Activated naive CD4-positive, alpha-beta T cell treated with anti-CD3 and anti-CD28 coated beads, Interleukin-2, amount 50 U/mL, for 72 hours (primary cell): ENCODE measurements around the gene CACNG6. TPM values are rescaled to one million over a fixed set of nuclear protein-coding genes. Genes with fewer than 3 reads are reported as not detected.

ENCODE experiments used
- ATAC-seq, 2 donors: fragments of 150-1000 bp; cut with Tn5 transposase; 2 replicates each; pipeline ENCODE4 v1.10.0; 2021; ENCODE audit warnings: mild to moderate bottlenecking in 2 of 2, moderate library complexity in 2 of 2
- DNase-seq, 2 donors: peaks; one replicate each; pipeline ENCODE4 v3.0.0; 2021 to 2022; ENCODE audit warnings: low spot score in 2 of 2
- H3K27ac Mint-ChIP-seq, 2 donors: one replicate each; pipeline ENCODE4 v1.8.0; 2022; ENCODE audit warnings: mild to moderate bottlenecking in 2 of 2, mixed read lengths in 2 of 2
- H3K36me3 Mint-ChIP-seq, 2 donors: one replicate each; pipeline ENCODE4 v1.8.0; 2022; ENCODE audit warnings: mixed read lengths in 2 of 2
- H3K9me3 Mint-ChIP-seq, 2 donors: one replicate each; pipeline ENCODE4 v1.8.0; 2022; ENCODE audit warnings: mixed read lengths in 2 of 2
- total RNA-seq, 2 donors: library from RNA; stranded (reverse); gene quantifications; one replicate each; pipeline ENCODE4 v1.2.3, GENCODE V29; 2022

Gene CACNG6
- total RNA-seq, 2 donors from 2014 or later, result not detected

DNA sequence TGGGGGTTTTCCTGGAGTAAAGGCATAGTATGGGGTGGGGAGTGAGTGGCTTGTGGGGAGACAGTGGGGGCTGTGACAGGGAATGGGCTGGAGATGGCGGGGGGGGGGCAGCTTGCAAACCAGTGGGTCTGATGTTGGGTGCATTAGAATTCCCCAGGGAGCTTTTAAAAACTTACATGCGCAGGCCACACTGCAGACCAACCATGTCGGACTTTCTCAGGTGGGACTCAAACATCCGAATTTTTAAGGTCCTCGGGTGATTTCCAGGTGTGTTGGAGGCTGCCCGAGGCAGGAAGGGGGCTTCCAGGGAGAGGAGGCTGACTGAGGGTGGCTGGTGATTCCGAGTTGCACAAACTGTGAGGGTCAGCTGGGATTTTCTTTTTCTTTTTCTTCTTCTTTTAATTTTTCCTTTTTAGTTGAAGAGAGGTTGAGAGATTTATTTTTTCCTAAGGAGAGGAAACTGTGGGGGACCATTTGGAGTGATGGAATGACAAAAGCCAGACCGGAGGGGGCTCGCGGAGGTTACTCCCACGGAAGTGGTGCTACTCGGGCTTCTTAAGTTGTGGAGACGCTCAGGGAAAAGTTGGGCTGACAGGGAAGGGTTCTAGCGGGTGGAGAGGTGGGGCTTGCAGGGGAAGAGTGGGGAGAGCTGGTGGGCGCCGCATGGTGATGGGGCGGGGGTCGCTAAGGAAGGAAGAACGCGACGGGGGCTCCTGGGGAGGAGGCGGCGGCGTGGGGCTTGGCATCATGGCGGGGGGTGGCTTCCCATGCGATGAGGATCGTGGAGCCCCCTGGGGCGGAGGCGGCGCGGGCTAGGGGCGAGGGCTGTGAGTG lies 29.7 kb upstream of the CACNG6 start:
- no peak for ATAC-seq
- Mint-ChIP-seq H3K27ac (no peak overlapping the region), H3K9me3 (no peaks in the 10 kb centered on the region), H3K36me3 (peaks cover 0 to 5% of the 10 kb centered on the region in 2 donors)
- no peak for DNase-seq

- Mint-ChIP-seq H3K27ac (peak within 1 kb of the TSS in 1 of 2 donors; percentile 73), H3K36me3 (peaks cover 0 to 5% of the 10 kb centered on the region in 2 donors), H3K9me3 (no peaks in the 10 kb centered on the region)
- ATAC-seq (no peak), DNase-seq (no peak)
These were observed 28.5 kb upstream of the CACNG6 start, which contains the start of gene CACNG8 for GRCh38 chr19:53962887-53963431. Gene CACNG8, plus strand, starts transcription at chr19:53962937.

DNA sequence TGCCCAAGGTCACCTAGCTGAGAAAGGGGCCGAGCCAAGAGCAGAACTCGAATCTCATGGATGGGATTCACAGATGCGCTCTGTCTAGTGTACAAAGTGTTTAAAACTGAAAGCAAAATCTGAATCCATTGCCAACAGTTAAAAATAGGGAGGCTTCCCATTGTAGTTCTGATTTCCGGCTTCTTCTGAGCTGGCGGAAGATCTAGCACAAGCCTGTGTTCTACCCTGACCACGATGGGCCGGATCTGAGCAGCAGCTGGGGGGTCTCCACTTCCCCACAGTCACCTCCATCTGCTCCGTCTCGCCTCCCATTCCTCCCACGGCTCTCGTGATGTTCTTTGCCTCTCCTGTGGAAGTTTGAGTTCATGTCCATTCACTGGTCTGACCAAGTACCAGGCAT lies 26.3 kb upstream of the CACNG6 start:
- H3K27ac Mint-ChIP-seq, result no peak overlapping the region
- DNase-seq, result no peak
- H3K36me3 Mint-ChIP-seq, result no peaks in the 10 kb centered on the region
- no peaks in the 10 kb centered on the region for H3K9me3 Mint-ChIP-seq
- ATAC-seq, result no peak

- DNase-seq (no peak), ATAC-seq (no peak)
- H3K27ac Mint-ChIP-seq, result no peak overlapping the region
- H3K9me3 Mint-ChIP-seq, result no peaks in the 10 kb centered on the region
- no peaks in the 10 kb centered on the region for H3K36me3 Mint-ChIP-seq
These were observed 24.5 kb upstream of the CACNG6 start for GRCh38 chr19:53966931-53967330.

DNA sequence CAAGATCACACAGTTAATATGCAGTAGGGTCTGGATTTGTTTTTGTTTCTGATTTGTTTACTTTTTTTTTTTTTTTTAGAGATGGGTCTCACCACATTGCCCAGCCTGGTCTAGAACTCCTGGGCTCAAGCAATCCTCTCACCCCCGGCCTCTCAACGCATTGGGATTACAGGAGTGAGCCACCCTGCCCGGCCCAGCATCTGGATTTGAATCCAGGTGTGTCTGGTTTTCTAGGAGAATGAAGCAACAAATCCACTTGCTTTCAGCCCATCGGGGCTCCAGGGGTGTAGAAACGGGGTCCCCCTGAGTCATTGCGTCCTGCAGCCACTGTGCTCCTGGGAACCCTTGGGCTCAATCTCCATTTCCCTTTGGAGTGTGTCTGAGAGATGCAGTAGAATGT lies 22.1 kb upstream of the CACNG6 start:
- Mint-ChIP-seq H3K9me3 (no peaks in the 10 kb centered on the region), H3K27ac (no peak overlapping the region), H3K36me3 (no peaks in the 10 kb centered on the region)
- DNase-seq (no peak), ATAC-seq (no peak)

DNA sequence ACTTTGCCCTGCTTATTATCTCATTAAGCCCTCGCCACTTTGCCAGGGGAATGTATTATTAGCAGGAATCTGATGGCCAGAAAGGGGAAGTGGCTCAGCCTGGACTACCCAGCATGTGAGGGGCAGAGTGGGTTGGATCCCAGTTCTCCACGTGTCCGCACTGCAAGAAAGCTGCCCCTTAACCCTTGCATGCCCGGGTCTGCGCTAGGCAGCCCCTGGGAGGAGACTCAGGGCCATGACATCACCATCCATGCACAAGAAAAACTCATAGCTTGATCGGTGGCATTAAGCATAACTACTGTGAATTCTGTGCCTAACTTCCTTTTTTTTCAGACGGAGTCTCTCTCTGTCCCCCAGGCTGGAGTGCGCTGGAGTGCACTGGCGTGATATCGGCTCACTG lies 19.8 kb upstream of the CACNG6 start:
- ATAC-seq, result no peak
- no peak overlapping the region for H3K27ac Mint-ChIP-seq

DNA sequence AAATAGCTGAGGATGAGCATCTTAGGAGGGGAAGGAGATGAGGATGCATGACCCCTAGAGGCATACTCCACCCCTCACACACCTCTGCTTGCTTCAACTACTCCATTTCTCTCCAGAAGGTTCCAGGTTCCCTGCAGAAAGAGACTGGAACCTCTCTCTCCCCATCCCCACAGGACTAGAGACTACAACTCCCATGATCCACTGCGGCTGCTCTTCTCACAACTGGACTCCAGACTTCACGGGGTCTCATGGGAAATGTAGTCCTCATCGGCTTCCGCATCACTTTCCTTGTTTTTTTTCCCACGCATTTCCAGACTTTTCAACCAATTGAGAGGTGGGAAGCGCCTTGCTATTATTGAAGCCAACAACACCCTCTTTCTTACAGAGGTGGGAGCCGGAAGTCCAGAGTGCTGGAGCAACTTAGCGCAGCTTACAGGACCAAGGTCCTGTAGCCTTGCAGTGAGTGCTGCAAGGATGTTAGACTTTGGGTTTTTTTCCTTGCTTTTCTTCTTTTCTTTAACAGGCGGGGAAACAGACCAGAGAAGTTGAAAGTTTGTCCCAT lies 13.9 kb upstream of the CACNG6 start:
- Mint-ChIP-seq H3K9me3 (peaks cover 11 to 18% of the 10 kb centered on the region in 2 donors), H3K27ac (peak overlapping the region in 1 of 2 donors; percentile 55), H3K36me3 (peaks cover 22 to 30% of the 10 kb centered on the region in 2 donors)
- ATAC-seq (peak; percentile 62 to 81), DNase-seq (peak in 1 of 2 donors; percentile 66)

More for the DNA sequence above, 19.8 kb upstream of the CACNG6 start:
- Mint-ChIP-seq H3K36me3 (no peaks in the 10 kb centered on the region), H3K9me3 (no peaks in the 10 kb centered on the region)
- no peak for DNase-seq

DNA sequence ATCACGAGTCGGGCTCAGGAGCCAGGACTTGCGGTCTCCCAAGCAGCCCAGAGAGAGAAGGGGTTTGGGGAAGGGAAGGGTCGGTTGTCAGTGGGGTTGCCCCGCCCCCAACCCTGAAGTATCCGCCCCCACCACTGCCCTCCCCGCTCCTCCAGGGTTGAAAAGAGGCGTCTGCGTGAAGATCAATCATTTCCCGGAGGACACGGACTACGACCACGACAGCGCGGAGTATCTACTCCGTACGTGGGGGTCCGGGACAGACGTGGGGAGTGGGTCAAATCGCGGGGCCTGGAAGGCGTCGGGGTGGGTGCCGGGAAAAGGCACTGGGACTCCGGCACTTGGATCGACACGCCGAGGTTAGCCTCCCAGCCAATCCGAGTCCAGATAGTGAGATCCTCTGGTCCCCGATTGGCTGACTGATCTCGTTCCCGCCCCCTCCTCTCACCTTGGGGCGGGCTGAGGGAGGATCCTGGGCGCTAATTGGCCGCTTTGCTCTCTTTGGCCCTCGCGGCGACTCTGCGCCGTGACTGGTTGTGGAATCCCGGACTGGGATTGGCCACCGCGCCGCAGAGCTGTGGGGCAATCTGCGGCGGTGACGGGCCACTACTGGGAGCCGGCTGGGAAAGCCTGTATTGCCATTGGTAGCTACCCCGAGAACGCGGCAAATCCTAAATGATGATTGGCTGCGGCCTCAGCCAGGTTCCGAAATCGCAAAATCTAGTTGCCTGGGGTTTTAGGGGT lies 13.3 kb upstream of the CACNG6 start:
- H3K27ac Mint-ChIP-seq, result peak overlapping the region in 1 of 2 donors; percentile 55
- peaks cover 11 to 18% of the 10 kb centered on the region in 2 donors for H3K9me3 Mint-ChIP-seq
- H3K36me3 Mint-ChIP-seq, result peaks cover 22 to 30% of the 10 kb centered on the region in 2 donors
- ATAC-seq (peak; percentile 50 to 62), DNase-seq (peak in 1 of 2 donors; percentile 62)

GRCh38 chr19:53978975-53979801 lies 12.2 kb upstream of the CACNG6 start:
- peaks cover 11 to 18% of the 10 kb centered on the region in 2 donors for H3K9me3 Mint-ChIP-seq
- no peak for ATAC-seq
- DNase-seq, result no peak
- H3K27ac Mint-ChIP-seq, result no peak overlapping the region
- peaks cover 22 to 30% of the 10 kb centered on the region in 2 donors for H3K36me3 Mint-ChIP-seq

- peak overlapping the region in 1 of 2 donors; percentile 38 for H3K27ac Mint-ChIP-seq
- DNase-seq (no peak), ATAC-seq (peak in 1 of 2 donors; percentile 13)
- H3K36me3 Mint-ChIP-seq, result peaks cover 22 to 30% of the 10 kb centered on the region in 2 donors
- H3K9me3 Mint-ChIP-seq, result peaks cover 11 to 18% of the 10 kb centered on the region in 2 donors
These were observed 10.7 kb upstream of the CACNG6 start for GRCh38 chr19:53980539-53981375.

DNA sequence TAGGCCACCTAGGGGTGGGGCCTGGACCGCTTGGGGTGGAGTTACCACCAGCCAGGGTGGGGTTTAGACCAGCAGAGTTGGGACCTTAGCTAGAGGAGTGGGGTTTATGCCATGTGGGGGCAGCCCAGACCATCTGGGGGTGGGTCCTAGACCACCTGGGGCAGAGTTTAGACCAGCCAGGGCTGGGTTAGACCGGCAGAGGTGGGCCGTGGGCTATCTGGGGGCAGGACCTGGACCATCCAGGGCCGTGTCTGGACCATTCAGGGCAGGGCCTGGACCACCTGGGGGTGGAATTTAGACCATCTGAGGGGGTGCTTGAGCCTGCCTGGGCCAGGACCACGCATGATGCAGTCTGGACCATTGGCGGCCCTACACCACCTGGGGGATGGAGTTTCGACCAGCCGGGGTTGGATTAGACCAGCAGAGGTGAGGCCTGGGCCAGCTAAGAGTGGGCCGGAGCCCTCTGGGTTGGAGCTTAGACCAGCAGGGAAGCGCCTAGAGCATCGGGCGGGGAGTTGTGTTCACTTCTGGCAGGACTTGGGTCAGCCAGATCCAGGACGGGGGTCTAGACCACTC lies 10.0 kb upstream of the CACNG6 start:
- Mint-ChIP-seq H3K36me3 (peaks cover 22 to 30% of the 10 kb centered on the region in 2 donors), H3K27ac (no peak overlapping the region), H3K9me3 (peaks cover 11 to 18% of the 10 kb centered on the region in 2 donors)
- DNase-seq (no peak), ATAC-seq (no peak)

DNA sequence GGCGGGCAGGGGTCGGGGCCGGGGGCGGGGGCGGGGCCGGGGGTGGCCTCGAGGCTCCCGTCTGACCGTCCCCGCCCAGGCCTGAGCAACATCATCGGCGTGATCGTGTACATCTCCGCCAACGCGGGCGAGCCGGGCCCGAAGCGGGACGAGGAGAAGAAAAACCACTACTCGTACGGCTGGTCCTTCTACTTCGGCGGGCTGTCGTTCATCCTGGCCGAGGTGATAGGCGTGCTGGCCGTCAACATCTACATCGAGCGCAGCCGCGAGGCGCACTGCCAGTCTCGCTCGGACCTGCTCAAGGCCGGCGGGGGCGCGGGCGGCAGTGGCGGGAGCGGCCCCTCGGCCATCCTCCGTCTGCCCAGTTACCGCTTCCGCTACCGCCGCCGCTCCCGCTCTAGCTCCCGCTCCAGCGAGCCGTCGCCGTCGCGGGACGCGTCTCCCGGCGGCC lies 9.4 kb upstream of the CACNG6 start:
- Mint-ChIP-seq H3K27ac (no peak overlapping the region), H3K36me3 (peaks cover 22 to 30% of the 10 kb centered on the region in 2 donors), H3K9me3 (peaks cover 11 to 18% of the 10 kb centered on the region in 2 donors)
- DNase-seq (no peak), ATAC-seq (no peak)

DNA sequence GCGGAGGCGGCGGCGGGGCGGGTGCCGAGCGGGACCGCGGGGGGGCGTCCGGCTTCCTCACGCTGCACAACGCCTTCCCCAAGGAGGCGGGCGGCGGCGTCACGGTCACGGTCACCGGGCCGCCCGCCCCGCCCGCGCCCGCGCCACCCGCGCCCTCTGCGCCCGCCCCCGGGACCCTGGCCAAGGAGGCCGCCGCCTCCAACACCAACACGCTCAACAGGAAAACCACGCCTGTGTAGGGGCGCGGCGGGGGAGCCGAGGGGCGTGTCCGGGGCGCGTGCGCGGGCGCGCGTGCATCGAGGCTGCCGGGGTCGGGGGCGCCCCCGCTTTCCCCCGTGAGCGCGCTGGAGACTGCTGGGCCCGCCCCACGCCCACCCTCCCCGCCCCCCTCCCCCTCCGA lies 8.8 kb upstream of the CACNG6 start:
- peaks cover 22 to 28% of the 10 kb centered on the region in 2 donors for H3K36me3 Mint-ChIP-seq
- ATAC-seq (no peak), DNase-seq (no peak)
- H3K9me3 Mint-ChIP-seq, result peaks cover 11 to 18% of the 10 kb centered on the region in 2 donors
- no peak overlapping the region for H3K27ac Mint-ChIP-seq

- peaks cover 11 to 18% of the 10 kb centered on the region in 2 donors for H3K9me3 Mint-ChIP-seq
- no peak for ATAC-seq
These were observed 7.8 kb upstream of the CACNG6 start for GRCh38 chr19:53983457-53984289.

More at GRCh38 chr19:53983457-53984289, 7.8 kb upstream of the CACNG6 start:
- Mint-ChIP-seq H3K36me3 (peaks cover 22 to 25% of the 10 kb centered on the region in 2 donors), H3K27ac (no peak overlapping the region)
- no peak for DNase-seq
